ENCODE results near the gene METTL1. TPM values are rescaled to one million over a fixed set of nuclear protein-coding genes. Genes with fewer than 3 reads are reported as not detected.
"Not testable (repeated sequence)": the region's sequence is repeated elsewhere in the genome, so short reads cannot be mapped to it uniquely, and the experiment has no call there.

The METTL1 gene
- polyA plus RNA-seq, 1 donor = 24.4 TPM

DNA sequence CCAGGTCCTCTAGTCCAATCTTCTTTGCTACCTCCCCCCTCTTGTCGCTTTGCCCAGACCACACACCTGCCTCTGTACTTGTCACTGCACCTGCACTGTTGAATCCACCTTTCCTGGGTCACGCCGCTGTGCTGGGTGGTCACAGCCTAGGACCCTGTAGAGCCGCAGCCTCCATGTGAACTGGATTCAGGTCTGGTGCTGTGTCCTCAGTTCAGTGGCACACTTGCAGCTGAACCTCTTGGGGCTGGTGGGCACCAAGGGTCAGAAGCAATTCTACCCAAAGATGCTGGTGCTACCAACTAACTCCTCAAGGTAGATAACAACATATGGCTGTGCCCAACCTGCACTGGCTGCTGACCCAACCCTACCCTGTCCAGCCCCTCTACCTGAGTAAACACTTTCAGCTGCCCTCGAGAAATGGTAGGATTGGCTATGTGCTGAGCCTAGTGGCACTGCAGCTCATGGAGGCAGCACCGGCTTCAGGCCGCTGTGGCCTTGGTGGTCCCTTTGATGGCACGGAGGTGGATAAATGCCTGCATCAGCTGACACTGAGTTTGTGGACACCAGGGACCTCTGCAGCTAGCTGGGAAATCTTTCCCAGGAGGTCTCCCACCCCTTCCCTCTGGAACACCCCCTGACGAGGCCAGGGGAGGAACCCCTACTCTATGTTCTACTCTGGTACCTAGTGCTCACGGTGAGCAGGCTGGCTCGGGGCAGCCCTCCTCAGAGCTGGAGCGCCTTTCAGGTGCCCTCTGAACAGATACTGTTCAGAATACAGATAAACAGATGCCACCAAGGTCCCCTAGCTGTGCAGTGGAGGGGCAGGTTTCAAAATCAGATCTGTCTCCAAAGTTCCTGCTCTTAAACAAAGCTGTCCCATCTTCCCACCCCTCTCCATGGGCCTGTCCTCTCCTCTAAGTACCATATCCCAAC is 47.6 kb downstream of the METTL1 start:
- DNase-seq (ENCODE audit: low read depth) = no peak

- DNase-seq (ENCODE audit: low read depth) = no peak
These were observed 48.3 kb downstream of the METTL1 start for GRCh38 chr12:57723630-57723962.

- DNase-seq (ENCODE audit: low read depth) = no peak
These were observed 48.9 kb downstream of the METTL1 start for GRCh38 chr12:57722716-57723629.

- not testable (repeated sequence) for DNase-seq (ENCODE audit: low read depth)
These were observed 49.9 kb downstream of the METTL1 start for GRCh38 chr12:57721846-57722608.

GRCh38 chr12:57720606-57721595 is 51.0 kb downstream of the METTL1 start:
- no peak for DNase-seq (ENCODE audit: low read depth)

DNA sequence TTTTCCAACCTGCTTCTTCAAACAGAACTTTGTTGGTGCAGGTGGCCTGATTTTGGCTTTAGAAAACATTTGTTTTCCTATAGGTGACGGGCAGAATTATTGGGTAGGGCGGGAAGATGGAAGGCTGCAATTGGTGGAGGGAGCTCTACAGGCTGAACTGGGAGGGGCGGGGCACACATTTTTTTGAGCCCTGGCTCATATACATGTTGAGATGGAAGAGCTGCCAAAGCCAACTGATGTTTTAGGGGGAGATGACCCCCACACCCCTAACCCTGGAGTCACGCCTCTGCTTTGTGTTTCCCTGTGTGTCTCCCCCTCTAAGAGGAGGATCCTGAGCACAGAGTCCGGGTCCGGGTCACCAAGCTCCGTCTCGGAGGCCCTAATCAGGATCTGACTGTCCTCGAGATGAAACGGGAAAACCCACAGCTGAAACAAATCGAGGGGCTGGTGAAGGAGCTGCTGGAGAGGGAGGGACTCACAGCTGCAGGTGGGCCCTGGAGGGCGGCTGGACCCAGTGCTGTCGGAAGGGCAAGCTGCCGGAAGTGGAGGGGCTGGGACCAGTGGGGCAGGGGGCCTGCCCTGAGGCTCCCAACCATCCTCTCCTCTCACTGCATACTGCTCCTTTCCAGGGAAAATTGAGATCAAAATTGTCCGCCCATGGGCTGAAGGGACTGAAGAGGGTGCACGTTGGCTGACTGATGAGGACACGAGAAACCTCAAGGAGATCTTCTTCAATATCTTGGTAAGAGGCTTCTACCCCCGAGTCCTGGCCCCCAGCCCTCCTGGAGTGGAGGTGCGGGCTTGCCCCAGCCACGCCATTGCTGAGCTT is 51.9 kb downstream of the METTL1 start:
- no peak for DNase-seq (ENCODE audit: low read depth)

DNA sequence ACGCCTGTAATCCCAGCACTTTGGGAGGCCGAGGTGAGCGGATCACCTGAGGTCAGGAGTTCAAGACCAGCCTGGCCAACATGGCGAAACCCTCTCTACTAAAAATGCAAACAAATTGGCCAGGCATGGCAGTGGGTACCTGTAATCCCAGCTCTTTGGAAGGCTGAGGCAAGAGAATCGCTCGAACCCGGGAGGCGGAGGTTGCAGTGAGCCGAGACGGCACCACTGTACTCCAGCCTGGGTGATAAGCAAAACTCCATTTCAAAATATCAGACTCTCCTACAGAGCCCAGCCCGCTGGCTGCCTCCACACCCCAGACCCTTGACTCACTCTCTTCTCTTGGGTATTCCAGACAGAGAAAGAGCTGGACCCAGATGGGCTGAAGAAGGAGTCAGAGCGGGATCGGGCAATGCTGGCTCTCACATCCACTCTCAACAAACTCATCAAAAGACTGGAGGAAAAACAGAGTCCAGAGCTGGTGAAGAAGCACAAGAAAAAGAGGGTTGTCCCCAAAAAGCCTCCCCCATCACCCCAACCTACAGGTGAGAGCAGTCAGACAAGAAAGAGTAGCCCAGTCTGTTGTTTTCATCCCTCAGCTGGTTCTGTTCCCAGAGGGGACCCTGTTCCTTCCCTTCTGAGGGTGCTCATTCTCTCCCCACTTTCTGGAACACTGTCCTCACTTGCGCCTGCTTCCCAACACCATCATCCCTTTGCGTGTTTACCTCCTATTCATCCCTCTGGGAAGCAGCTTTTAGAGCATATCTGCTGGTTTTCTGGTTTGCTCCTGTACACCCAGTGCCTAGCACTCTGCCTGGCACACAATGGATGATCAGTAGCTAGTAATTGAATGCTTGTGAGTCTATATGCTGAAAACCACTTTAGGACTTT is 53.0 kb downstream of the METTL1 start:
- no peak for DNase-seq (ENCODE audit: low read depth)

Other genes starting within 250 kb of the METTL1 start
- 43.1 TPM for gene MBD6, start 249.3 kb downstream of the METTL1 start, polyA plus RNA-seq (ENCODE audit: insufficient read length)
- 148 TPM for gene DCTN2, start 224.9 kb downstream of the METTL1 start, polyA plus RNA-seq (ENCODE audit: insufficient read length)
- 0.03 TPM for gene KIF5A, start 222.1 kb downstream of the METTL1 start, polyA plus RNA-seq (ENCODE audit: insufficient read length)
- 10.6 TPM for gene PIP4K2C, start 180.9 kb downstream of the METTL1 start, polyA plus RNA-seq (ENCODE audit: insufficient read length)
- 22.4 TPM for gene DTX3, start 167.3 kb downstream of the METTL1 start, polyA plus RNA-seq (ENCODE audit: insufficient read length)
- gene ARHGEF25, start 160.7 kb downstream of the METTL1 start, polyA plus RNA-seq (ENCODE audit: insufficient read length) = 25.4 TPM
- 2.1 TPM for gene B4GALNT1, start 138.9 kb downstream of the METTL1 start, polyA plus RNA-seq (ENCODE audit: insufficient read length)
- 107 TPM for gene OS9, start 78.0 kb downstream of the METTL1 start, polyA plus RNA-seq (ENCODE audit: insufficient read length)
- gene AGAP2, start 33.4 kb downstream of the METTL1 start, polyA plus RNA-seq (ENCODE audit: insufficient read length) = 8.2 TPM
- 40.9 TPM for gene TSPAN31, start 27.1 kb downstream of the METTL1 start, polyA plus RNA-seq (ENCODE audit: insufficient read length)
- 134 TPM for gene CDK4, start 19.8 kb downstream of the METTL1 start, polyA plus RNA-seq (ENCODE audit: insufficient read length)
- 8.3 TPM for gene MARCHF9, start 17.0 kb downstream of the METTL1 start, polyA plus RNA-seq (ENCODE audit: insufficient read length)
- gene CYP27B1, start 5.0 kb downstream of the METTL1 start, polyA plus RNA-seq (ENCODE audit: insufficient read length) = 0.86 TPM
- gene EEF1AKMT3, start 509 bp upstream of the METTL1 start, polyA plus RNA-seq (ENCODE audit: insufficient read length) = 6.9 TPM
- gene TSFM, start 10.7 kb upstream of the METTL1 start, polyA plus RNA-seq (ENCODE audit: insufficient read length) = 30.0 TPM
- 24.6 TPM for gene AVIL, start 46.6 kb upstream of the METTL1 start, polyA plus RNA-seq (ENCODE audit: insufficient read length)
- 195 TPM for gene CTDSP2, start 74.6 kb upstream of the METTL1 start, polyA plus RNA-seq (ENCODE audit: insufficient read length)
- 5.3 TPM for gene ATP23, start 169.5 kb upstream of the METTL1 start, polyA plus RNA-seq (ENCODE audit: insufficient read length)